ENCODE measurements around the gene WDR19. TPM values are rescaled to one million over a fixed set of nuclear protein-coding genes. Genes with fewer than 3 reads are reported as not detected.
"Not testable (repeated sequence)": the region's sequence is repeated elsewhere in the genome, so short reads cannot be mapped to it uniquely, and the experiment has no call there.

The WDR19 gene
- total RNA-seq, 1 donor from 2014 or later, result 70.5 TPM

DNA sequence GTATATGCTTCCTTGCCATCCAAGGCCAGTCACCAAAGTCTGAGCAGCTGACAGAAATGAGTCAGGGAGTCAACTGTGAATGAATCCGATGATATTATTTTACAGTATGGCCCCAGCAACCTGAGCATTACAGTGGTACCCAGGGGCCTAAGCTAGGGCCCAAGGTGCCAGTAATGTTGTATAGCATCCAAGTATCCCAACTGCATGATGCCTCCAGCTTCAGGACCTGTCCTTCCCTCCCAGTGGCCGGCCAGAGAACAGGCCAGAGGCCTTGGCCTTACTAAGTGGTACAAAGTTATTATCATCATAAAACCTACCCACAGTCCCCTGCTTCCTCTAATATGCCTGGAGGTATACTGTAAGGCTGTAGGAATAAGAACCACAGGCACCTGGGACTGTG, 103.9 kb downstream of the WDR19 start:
- intact Hi-C loops (cut with DNase I), result no loop called here
- ATAC-seq, result no peak
- DNase-seq (ENCODE audit: low spot score), result no peak

DNA sequence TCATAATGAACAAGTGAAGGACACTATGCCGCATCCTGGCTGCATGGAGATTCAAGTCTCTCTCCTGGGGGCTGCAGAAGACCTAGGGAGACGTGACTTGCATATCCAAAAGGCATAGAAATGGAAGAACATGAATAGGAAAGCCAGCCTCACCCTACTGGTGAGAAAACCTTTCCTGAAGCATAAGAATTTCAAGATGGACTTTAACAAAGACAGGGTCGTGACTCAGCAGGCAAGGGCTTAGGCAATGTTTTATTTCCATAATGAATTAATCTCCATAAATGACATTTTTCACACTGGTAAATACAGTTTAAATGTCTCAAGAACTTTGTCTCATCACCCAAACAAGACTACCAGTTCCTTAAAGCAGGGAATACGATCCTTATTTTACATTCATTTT, 104.9 kb downstream of the WDR19 start:
- intact Hi-C loops (cut with DNase I), result no loop called here
- ATAC-seq, result no peak

DNA sequence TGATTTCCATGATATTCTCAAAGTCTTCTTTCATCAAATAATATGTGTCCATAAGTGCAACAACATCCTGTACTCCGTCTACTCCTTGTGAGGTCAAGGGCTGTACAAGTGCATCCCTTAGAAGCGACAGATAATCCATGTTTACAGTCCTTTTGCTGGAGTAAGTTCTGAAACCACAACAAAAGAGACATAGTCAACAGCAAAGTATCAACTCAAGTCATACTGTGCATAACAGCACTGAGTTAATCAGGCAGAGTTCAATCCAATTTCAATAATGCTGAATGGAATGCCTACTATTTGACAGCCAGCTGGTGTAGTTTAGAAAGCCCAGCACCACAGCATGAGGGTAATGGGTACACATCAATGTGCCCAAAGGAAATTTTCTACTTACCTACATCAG, 109.4 kb downstream of the WDR19 start:
- no peak for DNase-seq (ENCODE audit: low spot score)
- ATAC-seq, result no peak
- intact Hi-C loops (cut with DNase I), result no loop called here

More for the DNA sequence above, 104.9 kb downstream of the WDR19 start:
- no peak for DNase-seq (ENCODE audit: low spot score)

DNA sequence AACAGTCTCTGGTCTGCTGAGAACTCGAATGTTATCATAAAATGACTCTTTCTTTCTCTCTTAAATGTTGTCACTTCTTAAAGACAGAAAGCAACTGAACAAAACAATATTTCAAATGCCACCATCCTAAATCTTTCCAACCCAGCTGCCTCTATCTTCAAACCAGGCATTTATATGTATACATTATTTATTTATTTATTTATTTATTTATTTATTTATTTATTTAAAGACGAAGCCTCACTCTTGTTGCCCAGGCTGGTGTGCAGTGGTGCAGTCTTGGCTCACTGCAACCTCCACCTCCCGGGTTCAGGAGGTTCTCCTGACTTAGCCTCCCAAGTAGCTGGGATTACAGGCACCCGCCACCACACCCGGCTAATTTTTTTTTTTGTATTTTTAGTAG, 110.1 kb downstream of the WDR19 start:
- ATAC-seq; intact Hi-C loops (cut with DNase I); DNase-seq (ENCODE audit: low spot score): not testable (repeated sequence)

DNA sequence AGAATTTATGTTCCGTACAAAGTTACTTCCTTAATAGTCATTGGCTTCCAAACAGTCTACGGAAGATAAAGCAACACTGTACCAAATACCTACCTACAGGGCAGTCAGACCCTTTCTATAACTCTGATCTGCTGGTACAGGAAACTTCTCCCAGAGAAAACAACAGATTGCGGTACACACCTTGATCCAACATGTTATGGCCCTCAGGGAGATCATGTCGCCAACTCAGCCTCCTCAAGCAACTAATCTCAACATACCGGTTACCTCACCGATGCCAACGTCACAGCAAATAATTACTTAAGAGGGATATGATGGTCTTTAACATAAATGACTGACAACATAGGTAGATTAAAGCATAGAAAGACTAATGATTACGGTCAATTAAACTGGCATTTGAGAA, 113.5 kb downstream of the WDR19 start:
- intact Hi-C loops (cut with DNase I), result no loop called here
- DNase-seq (ENCODE audit: low spot score) (no peak), ATAC-seq (no peak)

DNA sequence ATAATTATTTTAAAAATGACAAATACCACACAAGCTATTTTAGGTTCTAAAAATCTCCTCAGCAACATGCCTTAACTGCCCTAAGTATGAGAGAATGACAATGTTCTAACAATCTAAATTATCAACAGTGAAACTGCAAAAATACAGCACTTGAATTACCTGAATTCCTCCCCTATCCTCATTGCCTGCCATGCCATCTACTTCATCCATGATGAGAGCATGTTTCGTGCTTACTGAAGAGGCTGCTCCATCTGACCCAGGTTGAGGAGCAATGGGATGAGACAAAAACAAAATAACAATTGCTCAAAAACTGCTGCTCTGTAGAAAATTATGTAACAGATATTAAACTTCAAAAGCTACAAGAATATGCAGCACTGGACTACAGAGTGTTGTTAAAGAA, 120.6 kb downstream of the WDR19 start:
- intact Hi-C loops (cut with DNase I), result no loop called here
- ATAC-seq (no peak), DNase-seq (ENCODE audit: low spot score) (no peak)

DNA sequence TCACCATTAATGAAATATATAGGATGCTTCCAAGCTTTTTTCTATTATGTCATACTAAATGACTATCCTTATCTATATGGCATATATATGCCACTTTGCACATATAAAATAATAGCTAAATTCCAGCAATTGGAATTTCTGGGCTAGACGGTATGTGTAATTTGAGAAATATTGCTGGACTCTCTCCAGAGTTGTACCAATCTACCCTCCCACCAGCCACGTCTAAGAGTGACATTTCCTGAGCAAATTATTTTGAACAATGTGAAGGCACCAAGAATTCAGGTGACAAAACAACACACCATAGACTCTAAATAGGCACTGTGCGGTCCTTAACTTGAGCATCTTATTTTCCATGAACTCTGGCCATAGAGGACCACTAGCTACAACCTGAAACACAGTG, 121.5 kb downstream of the WDR19 start:
- intact Hi-C loops (cut with DNase I), result no loop called here
- DNase-seq (ENCODE audit: low spot score) (no peak), ATAC-seq (no peak)

DNA sequence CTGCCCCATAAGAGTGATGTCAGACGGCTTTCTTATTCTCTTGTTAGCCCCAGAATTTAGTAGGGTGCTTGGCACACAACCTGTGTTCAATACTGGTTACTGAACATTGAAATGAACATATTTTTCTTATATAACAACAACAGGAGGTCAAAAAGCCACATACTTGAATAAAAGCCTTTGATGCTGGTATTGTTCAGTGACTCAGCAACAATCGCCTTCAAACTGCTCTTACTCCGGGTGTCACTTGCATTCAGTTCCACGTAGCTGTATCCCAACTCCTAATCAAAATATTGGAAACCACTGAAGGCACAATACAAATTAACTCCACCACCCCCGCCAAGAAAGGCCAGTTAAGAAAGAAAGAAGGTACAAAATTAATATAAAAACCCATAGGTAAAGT, 122.3 kb downstream of the WDR19 start:
- no peak for DNase-seq (ENCODE audit: low spot score)
- no peak for ATAC-seq
- intact Hi-C loops (cut with DNase I), result no loop called here

DNA sequence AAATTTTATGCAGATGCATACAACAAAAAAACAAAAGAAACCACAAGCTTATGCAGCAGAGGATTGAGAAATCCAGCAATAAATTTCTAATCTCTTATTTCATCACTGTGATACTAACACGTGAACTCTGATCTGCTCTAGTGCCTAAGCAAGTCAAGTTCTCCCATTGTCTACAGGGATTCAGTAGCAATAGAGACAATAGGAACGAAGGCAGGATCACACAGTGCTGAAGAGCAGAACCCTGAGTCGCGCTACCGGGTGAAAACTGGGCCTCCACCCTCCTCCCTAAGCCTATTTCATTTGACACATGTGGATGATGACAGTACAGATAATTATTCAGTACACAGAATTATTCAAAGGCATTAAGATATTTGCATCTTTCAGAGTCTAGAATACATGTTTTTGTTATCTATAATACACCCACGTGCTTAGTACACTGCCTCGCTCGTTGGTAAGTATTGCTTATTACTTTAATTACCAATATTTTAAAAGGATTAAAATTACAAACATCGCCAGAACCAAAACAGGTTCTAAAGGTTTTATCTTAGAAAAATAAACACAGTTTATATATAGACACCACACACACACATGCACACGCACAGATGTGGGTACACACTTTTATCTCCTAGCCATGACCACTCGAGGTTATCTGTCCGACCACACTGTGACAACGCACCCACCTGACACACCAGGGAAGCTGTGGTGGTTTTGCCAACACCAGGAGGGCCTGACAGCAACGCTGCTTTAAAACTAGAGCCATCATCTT, 123.8 kb downstream of the WDR19 start:
- ATAC-seq, result no peak

DNA sequence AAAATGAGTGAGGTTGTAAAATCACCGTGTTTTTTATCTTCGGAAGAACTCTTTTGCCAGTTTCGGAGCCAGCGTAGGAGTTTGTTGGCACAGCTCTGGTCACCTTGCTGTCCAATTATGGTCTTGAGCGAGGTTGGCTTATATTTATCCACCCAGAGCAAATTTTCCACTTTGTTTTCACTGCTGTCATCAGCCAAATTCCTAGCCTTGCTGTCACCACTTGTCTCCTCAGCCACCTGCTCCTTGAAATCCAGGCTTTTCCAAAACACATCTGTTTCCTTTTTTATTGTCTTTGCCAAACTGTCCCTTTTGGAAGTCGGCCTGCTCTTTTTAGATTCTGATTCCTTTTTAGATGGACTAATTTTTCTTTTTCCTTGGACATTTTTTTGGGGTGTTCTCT, 126.3 kb downstream of the WDR19 start:
- ATAC-seq, result no peak
- intact Hi-C loops (cut with DNase I), result no loop called here
- DNase-seq (ENCODE audit: low spot score), result no peak

More for the DNA sequence above, 123.8 kb downstream of the WDR19 start:
- intact Hi-C loops (cut with DNase I), result no loop called here
- no peak for DNase-seq (ENCODE audit: low spot score)

DNA sequence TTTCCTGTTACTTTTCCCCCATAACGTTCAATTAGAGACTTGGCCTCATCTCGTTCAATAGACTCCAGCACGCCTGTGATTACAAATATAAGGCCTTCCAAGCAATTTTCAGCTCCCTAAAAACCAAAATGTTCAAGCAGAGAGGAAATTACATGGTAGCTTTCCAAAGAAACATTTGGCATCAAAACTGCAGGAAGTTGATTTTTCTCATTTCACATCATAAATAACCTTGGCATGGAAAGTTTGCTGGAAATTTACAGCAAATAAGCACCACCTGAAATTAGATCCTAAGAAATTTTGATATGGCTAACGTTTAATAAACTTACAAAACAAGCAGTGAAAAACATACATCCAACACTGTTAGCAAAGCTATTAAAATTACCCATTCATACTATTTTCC, 130.5 kb downstream of the WDR19 start:
- ATAC-seq (no peak), DNase-seq (ENCODE audit: low spot score) (no peak)
- intact Hi-C loops (cut with DNase I), result no loop called here

DNA sequence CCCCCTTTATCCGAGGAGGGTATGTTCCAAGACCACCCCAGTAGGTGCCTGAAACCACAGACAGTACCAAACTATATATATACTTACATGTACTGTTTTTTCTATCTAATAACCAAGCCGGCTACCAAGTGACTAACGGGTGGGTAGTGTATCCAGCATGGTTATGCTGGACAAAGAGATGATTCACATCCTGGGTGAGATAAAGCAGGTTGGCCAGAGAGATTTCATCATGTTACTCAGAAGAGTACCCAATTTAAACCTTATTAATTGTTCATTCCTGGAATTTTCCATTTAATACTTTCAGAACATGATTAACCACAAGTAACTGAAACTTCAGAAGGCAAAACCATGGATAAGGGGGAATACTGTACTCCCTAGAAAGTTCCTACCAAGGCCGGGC, 137.3 kb downstream of the WDR19 start:
- intact Hi-C loops (cut with DNase I), result no loop called here
- DNase-seq (ENCODE audit: low spot score) (no peak), ATAC-seq (no peak)

DNA sequence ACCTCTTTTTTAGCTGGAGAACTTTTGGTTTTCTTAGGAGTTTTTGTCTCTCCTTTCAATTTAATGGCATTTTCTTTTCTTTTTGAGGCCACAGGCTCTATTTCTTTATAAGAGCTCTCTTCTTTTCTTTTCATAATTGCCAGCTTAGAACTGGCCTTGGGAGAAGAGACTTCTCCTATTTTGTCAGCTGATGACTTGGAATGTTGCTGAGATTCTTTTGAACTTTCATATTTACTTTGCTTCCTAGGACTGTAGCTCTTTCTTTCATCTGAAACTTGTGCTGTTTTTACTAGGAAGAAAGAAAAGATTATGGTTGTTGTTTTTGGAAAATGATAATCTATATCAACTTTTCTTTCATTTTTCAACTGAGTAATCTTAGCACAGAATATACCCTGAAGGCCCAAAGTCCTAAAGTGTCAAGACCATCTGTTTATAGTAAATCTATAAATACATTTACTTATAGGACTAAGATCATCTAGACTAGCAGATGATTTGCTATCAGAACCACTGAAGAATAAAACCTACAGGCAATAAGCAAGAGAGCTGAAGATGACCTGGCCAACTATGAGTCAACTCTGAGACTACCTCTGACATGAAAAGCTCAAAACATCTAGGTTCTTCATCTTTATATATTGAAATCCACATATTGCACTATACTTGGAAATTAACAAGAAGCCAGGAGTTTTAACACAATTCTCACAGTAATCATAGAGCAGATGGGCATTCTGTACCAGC, 138.2 kb downstream of the WDR19 start:
- intact Hi-C loops (cut with DNase I), result no loop called here
- no peak for ATAC-seq
- no peak for DNase-seq (ENCODE audit: low spot score)

DNA sequence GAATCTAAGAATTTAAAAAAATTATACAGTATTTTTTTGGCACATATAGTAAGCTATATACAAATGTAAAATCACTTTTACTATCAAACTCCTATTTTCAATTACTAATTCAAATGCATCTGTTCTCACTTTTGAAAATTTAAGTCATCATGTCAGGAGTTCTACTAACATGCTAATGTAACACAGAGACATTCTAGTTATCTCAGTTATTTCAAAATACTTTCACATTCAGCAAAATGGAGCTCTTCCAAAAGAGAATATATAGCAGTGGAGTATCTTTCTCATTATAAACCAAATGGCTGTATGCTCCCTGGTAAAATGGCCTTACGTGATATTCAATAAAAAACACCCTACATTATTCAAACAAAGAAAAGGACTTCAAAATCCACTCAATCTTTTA, 141.5 kb downstream of the WDR19 start:
- DNase-seq (ENCODE audit: low spot score), result no peak
- no peak for ATAC-seq
- intact Hi-C loops (cut with DNase I), result no loop called here

DNA sequence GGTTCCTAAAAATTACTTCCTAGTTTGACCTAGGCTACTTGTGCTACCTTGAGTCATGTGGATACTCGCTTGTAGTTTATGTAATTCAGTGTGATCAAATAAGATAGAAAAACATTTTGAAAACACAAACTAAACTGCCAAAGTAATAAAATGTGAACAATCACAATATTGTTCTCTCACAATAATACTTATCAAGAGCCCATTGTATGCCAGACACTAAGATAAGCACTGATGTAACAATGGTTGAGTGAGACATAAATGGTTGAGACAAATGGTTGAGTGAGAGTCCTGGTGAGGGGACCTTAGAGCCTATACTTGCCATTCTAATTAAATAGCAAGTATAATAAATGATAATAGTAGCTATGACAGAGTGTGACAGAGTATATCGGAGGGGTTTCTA, 142.1 kb downstream of the WDR19 start:
- DNase-seq (ENCODE audit: low spot score), result no peak
- intact Hi-C loops (cut with DNase I), result no loop called here
- ATAC-seq, result no peak

DNA sequence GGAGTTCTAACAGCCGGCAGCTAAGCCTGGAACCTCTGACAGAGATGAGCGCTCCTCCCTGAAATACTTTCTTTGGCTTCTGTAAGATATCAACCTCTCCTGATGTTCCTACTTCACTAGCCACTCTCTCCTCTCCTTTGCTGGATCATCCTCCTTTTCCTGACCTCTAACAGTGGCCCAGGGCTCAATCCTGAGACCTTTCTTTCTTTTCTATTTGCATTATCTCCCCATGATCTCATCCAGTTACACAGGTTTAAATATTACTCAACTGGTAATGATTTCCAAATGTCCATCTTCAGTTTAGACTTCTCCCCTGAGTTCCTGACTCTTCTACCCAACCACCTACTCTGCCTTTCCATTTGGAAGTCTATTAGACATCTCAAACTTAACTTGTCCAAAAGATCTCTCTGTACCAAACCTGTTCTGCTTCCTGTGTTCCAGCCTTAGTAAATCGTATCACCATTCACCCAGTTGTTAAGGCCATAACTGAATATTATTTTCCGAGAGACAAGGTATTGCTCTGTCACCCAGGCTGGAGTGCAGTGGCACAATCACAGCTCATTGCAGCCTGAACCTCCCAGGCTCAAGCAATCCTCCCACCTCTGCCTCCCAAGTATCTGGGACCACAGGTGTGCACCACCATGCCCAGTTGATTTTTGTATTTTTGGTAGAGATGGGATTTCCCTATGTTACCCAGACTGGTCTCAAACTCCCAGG, 142.7 kb downstream of the WDR19 start:
- no peak for ATAC-seq
- DNase-seq (ENCODE audit: low spot score), result no peak
- intact Hi-C loops (cut with DNase I), result no loop called here

DNA sequence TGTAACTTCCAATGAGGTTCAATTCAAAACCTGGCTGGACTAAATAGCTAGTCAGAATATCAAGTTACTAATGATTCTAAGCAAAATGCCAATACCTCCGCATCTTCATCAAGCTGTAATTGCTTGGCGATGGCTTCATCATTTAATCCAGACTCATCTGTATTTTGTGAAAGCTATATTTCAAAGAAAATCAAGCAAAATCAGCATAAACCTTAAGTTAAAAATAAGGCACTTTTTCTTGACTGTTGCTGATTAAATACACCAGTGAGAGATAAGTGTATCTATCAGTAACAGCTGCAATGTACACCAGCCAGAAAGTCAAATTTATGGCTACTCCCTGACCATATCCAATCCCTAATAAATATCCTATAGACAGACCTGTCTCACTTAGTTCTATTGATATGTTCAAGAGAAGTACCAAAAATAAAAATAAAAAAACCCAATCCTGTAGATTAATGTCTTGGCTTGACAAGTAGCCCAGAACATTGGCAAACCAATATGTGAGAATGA, 144.2 kb downstream of the WDR19 start:
- intact Hi-C loops (cut with DNase I), result no loop called here
- ATAC-seq, result no peak

DNA sequence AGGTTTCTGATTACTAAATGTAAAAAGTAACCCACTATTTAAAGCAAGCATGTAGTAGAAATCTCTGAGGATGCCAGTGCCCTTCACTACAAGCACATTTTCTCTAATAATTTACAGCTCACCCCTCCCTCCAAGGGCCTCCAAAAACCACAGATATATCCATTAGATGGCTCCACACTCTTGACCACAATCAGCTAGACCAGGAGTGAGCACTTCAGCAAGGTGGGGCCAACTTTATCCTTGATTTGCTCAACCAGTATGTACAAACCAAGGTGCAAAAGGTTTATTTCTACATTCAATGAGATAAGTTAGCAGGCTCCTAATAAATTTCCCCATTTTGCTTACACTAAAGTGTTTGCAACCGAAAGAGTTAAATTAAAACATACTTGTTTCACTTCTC, 148.0 kb downstream of the WDR19 start:
- DNase-seq (ENCODE audit: low spot score), result no peak
- intact Hi-C loops (cut with DNase I), result no loop called here
- ATAC-seq, result no peak

More for the DNA sequence above, 144.2 kb downstream of the WDR19 start:
- no peak for DNase-seq (ENCODE audit: low spot score)

DNA sequence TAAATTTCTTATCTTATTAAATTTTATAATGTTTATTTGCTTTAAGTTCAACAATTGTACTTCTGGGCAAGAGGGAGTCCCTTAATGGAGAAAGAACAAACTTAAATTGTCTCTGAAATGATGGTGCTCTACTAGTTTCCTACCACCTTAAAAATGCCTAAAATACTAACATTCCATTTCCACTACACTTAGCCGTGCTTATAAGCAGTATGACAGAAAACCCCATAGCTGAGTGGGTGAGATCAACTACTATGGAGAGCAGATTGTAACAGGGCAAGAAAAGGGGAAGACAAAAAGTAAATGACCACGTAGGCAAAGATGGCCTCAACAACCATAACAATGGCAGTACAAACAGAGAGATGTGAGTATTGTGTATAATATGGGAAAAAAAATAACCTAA, 148.9 kb downstream of the WDR19 start:
- intact Hi-C loops (cut with DNase I), result no loop called here
- DNase-seq (ENCODE audit: low spot score) (no peak), ATAC-seq (no peak)
